Epithelial cell of esophagus (primary cell): ENCODE measurements around the gene COQ10A.

Experiments used
- DNase-seq: peaks from one replicate; pipeline ENCODE4 v3.0.0; 2010; ENCODE audit warnings: low read depth
- H3K4me3 ChIP-seq: 2 replicates; pipeline ENCODE4 v1.5.1; 2011; ENCODE audit warnings: mild to moderate bottlenecking, low read length, control low read depth
- TF ChIP-seq, protein P1 (sequence below): IDR thresholded peaks from 2 replicates; pipeline ENCODE4 v1.5.1; 2011; ENCODE audit warnings: low read depth, mild to moderate bottlenecking, low read length, control low read depth, inconsistent platforms; ENCODE audit not compliant: insufficient read depth; ENCODE audit errors: missing control alignments

The COQ10A gene

GRCh38 chr12:56315249-56315621 is 48.5 kb downstream of the COQ10A start:
- DNase-seq: peak; percentile 22
- peak overlapping the region; percentile 94 for H3K4me3 ChIP-seq
- TF ChIP-seq, protein P1, sequence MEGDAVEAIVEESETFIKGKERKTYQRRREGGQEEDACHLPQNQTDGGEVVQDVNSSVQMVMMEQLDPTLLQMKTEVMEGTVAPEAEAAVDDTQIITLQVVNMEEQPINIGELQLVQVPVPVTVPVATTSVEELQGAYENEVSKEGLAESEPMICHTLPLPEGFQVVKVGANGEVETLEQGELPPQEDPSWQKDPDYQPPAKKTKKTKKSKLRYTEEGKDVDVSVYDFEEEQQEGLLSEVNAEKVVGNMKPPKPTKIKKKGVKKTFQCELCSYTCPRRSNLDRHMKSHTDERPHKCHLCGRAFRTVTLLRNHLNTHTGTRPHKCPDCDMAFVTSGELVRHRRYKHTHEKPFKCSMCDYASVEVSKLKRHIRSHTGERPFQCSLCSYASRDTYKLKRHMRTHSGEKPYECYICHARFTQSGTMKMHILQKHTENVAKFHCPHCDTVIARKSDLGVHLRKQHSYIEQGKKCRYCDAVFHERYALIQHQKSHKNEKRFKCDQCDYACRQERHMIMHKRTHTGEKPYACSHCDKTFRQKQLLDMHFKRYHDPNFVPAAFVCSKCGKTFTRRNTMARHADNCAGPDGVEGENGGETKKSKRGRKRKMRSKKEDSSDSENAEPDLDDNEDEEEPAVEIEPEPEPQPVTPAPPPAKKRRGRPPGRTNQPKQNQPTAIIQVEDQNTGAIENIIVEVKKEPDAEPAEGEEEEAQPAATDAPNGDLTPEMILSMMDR: no peak

- H3K4me3 ChIP-seq: peak within 1 kb of the TSS; percentile 94
- TF ChIP-seq, protein P1: no peak
- peak; percentile 98 for DNase-seq
Measured at GRCh38 chr12:56315622-56316473, 49.1 kb downstream of the COQ10A start, which contains the start of gene CNPY2. CNPY2 (minus strand) TSS chr12:56315988; CDS start chr12:56315217, 771 bp downstream.

- no peak overlapping the region for H3K4me3 ChIP-seq
- TF ChIP-seq, protein P1: no peak
- no peak for DNase-seq
Measured at GRCh38 chr12:56317675-56318074, 50.9 kb downstream of the COQ10A start.
